Gastrocnemius medialis (tissue), 4 donors: ENCODE results near the gene LHPP. TPM values are rescaled to one million over a fixed set of nuclear protein-coding genes. Genes with fewer than 3 reads are reported as not detected.

Source experiments
- ATAC-seq, 2 donors: fragments of 150-250 bp; one replicate each; pipeline ENCODE4 v1.9.1; 2016
- DNase-seq, 2 donors: peaks; one replicate each; pipeline ENCODE4 v3.0.0-alpha.2; 2019
- H3K27ac ChIP-seq, 4 donors: fragments of 200-600 bp; sonication (generic); 1 replicate in 1 of 4; 2 replicates in 3 of 4; pipeline ENCODE4 v1.5.1; 2016 to 2018; ENCODE audit warnings: mild to moderate bottlenecking in 2 of 4, moderate library complexity in 1 of 4
- H3K27me3 ChIP-seq, 3 donors: fragments of 200-600 bp; sonication (generic) in 2 of 3; 1 replicate in 1 of 3; 2 replicates in 2 of 3; pipeline versions ENCODE4 v1.5.1 to v1.6.0; 2016 to 2019; ENCODE audit warnings: mild to moderate bottlenecking in 1 of 3, moderate library complexity in 1 of 3
- H3K36me3 ChIP-seq, 2 donors: fragments of 200-600 bp; sonication (generic) in 1 of 2; one replicate each; pipeline ENCODE4 v1.5.1; 2017 to 2018
- H3K4me1 ChIP-seq, 2 donors: fragments of 200-600 bp; sonication (generic) in 1 of 2; one replicate each; pipeline ENCODE4 v1.5.1; 2016 to 2017; ENCODE audit warnings: mild to moderate bottlenecking in 2 of 2
- H3K4me3 ChIP-seq, 4 donors: fragments of 200-600 bp; sonication (generic) in 3 of 4; 1 replicate in 1 of 4; 2 replicates in 3 of 4; pipeline ENCODE4 v1.5.1; 2016 to 2019; ENCODE audit warnings: mild to moderate bottlenecking in 2 of 4
- H3K9me3 ChIP-seq, 3 donors: fragments of 200-600 bp; sonication (generic) in 2 of 3; 1 replicate in 1 of 3; 2 replicates in 2 of 3; pipeline ENCODE4 v1.5.1; 2016 to 2019
- CTCF ChIP-seq, 5 experiments: fragments of 450-650 bp in 3 of 5; fragments of 200-600 bp in 2 of 5; sonication (generic) in 2 of 5; IDR thresholded peaks in 4 of 5; conservative IDR thresholded peaks in 1 of 5; 1 replicate in 4 of 5; 2 replicates in 1 of 5; pipeline ENCODE4 v1.5.1; 2016 to 2019; ENCODE audit warnings: antibody characterized with exemption in 5 of 5, mild to moderate bottlenecking in 3 of 5, moderate library complexity in 3 of 5
- POLR2A ChIP-seq, 2 donors: fragments of 450-650 bp; IDR thresholded peaks; one replicate each; pipeline ENCODE4 v1.6.1; 2017; ENCODE audit warnings: antibody characterized with exemption in 2 of 2, mild to moderate bottlenecking in 2 of 2, moderate library complexity in 2 of 2
- in situ Hi-C, 4 donors: fragments of 200-750 bp; cut with MboI; loops; one replicate each; pipeline versions ENCODE4 v1.15.0 to v1.8.0; 2017; ENCODE audit warnings: low sequenced_read_pairs in 4 of 4
- intact Hi-C: fragments of 100-400 bp; cut with DNase I; formaldehyde crosslinking; loops from one replicate; pipeline ENCODE4 v1.15.1; 2023; ENCODE audit warnings: low total_unique reads
- total RNA-seq, 4 donors: library from RNA; depleted of rRNA; stranded (reverse); fragments of >200 nt; gene quantifications; one replicate each; pipeline versions ENCODE4 v1.1.0 to v1.2.3, GENCODE V29; 2016

Gene LHPP
- total RNA-seq, 4 donors from 2014 or later: 4.9 to 16.0 (median 12.2) TPM

DNA sequence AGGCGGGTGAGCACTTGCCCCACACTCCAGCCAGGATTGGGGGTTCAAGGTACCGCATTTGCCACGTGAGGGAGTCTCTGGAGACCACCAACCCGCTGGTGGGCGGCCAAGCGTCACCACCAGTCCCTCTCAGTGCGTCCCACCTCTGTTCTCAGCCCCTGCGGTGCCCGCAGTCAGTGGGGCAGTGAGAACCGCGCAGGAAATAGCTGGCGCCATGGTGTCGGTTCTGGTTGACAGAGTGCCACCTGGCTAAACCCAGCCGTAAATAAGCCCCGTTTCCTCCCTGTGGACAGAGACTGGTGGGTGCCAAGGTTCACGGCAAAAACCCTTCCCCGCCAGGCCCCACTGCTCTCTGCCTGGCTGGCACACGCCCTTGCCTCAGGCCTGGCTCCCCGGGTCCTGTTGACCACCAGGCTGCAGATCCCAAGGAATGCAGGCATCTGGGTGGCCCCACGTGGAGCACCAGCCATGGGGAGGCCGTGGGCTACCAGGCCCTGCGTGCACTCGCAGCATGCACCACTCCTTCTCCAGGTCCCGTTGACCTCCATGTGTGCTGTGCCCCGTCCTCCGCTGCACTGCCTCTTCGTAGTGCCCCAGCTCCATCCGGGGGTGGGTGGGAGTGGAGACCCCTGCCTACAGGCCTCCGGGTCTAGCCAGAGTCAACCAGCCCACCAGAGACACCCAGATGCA is 140.0 kb downstream of the LHPP start:
- TF ChIP-seq POLR2A (IDR thresholded peaks at IDR 0.05) (no peak), CTCF (IDR thresholded peaks at IDR 0.05 in 4 of 5, conservative IDR thresholded peaks at IDR 0.05 in 1 of 5) (no peak)
- no peaks in the 10 kb centered on the region for H3K27me3 ChIP-seq
- no peak overlapping the region for H3K4me3 ChIP-seq
- peaks cover 0 to 8% of the 10 kb centered on the region in 2 donors for H3K4me1 ChIP-seq
- DNase-seq (no peak), ATAC-seq (no peak)
- no peaks in the 10 kb centered on the region for H3K36me3 ChIP-seq
- H3K27ac ChIP-seq: no peak overlapping the region
- intact Hi-C loops (no loop called here), in situ Hi-C loops (no loop called here)
- H3K9me3 ChIP-seq: no peaks in the 10 kb centered on the region

- no peak overlapping the region for H3K4me3 ChIP-seq
- peaks cover 0 to 8% of the 10 kb centered on the region in 2 donors for H3K4me1 ChIP-seq
- in situ Hi-C loops: no loop called here
- DNase-seq (no peak), ATAC-seq (no peak)
- H3K27me3 ChIP-seq: no peaks in the 10 kb centered on the region
- H3K9me3 ChIP-seq: no peaks in the 10 kb centered on the region
- no peaks in the 10 kb centered on the region for H3K36me3 ChIP-seq
- intact Hi-C loops: no loop called here
- TF ChIP-seq POLR2A (IDR thresholded peaks at IDR 0.05): no peak
- TF ChIP-seq CTCF (IDR thresholded peaks at IDR 0.05 in 4 of 5, conservative IDR thresholded peaks at IDR 0.05 in 1 of 5): no peak
- no peak overlapping the region for H3K27ac ChIP-seq
These were observed 140.5 kb downstream of the LHPP start for GRCh38 chr10:124602121-124602561.

DNA sequence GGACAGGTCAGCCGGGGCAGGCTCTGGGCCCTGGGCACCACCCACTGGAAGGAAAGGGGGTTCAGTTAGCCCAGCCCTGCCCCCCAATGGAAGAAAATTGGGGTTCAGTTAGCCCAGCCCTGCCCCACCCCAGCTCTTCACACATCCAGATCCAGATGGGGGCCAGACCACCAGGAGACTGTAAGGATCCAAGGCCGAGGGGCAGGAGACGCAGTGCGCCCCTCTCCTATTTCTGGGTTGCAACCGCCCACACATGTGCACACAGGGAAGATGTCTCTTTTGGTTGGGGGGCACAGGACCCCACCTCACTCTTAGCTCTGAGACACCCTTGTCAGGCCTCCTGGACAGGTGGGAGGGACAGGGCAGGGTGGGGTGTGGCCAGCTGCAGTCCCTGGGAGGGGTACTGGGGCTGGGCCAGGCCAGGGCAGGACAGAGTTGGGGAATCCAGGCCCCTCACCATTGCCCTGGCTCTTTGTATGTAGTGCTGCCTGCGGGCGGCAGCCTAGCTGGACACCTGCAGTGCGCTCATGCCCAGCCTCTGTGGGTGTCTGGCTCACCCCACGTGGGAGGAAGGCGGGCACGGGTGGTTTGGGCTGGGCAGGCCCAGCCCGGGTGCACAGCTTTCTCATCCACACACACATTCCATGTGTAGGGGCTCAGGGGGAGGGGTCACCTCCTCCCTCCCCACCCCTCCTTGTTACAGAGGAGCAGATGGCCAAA is 141.2 kb downstream of the LHPP start:
- Histone ChIP-seq H3K36me3 (no peaks in the 10 kb centered on the region), H3K4me3 (no peak overlapping the region), H3K9me3 (no peaks in the 10 kb centered on the region), H3K27ac (no peak overlapping the region), H3K4me1 (peaks cover 0 to 8% of the 10 kb centered on the region in 2 donors), H3K27me3 (no peaks in the 10 kb centered on the region)
- intact Hi-C loops (no loop called here), in situ Hi-C loops (no loop called here)
- no peak for DNase-seq
- no peak for ATAC-seq
- TF ChIP-seq CTCF (IDR thresholded peaks at IDR 0.05 in 4 of 5, conservative IDR thresholded peaks at IDR 0.05 in 1 of 5) (no peak), POLR2A (IDR thresholded peaks at IDR 0.05) (no peak)

- H3K36me3 ChIP-seq: no peaks in the 10 kb centered on the region
- peaks cover 0 to 8% of the 10 kb centered on the region in 2 donors for H3K4me1 ChIP-seq
- ATAC-seq: peak in 1 of 2 donors; percentile 22
- TF ChIP-seq CTCF (IDR thresholded peaks at IDR 0.05 in 4 of 5, conservative IDR thresholded peaks at IDR 0.05 in 1 of 5): no peak
- no peak for TF ChIP-seq POLR2A (IDR thresholded peaks at IDR 0.05)
- no peaks in the 10 kb centered on the region for H3K27me3 ChIP-seq
- H3K4me3 ChIP-seq: no peak overlapping the region
- H3K9me3 ChIP-seq: no peaks in the 10 kb centered on the region
- H3K27ac ChIP-seq: no peak overlapping the region
- in situ Hi-C loops (no loop called here), intact Hi-C loops (no loop called here)
- DNase-seq: no peak
These were observed 142.0 kb downstream of the LHPP start for GRCh38 chr10:124603376-124604213.
